Activated CD4-positive, CD25-positive, alpha-beta regulatory T cell treated with anti-CD3 and anti-CD28 coated beads, Interleukin-2, amount 50 U/mL, for 72 hours (primary cell): ENCODE results near the gene CASP10.

Experiments used
- DNase-seq: peaks from one replicate; pipeline ENCODE4 v3.0.0; 2021

The CASP10 gene

DNA sequence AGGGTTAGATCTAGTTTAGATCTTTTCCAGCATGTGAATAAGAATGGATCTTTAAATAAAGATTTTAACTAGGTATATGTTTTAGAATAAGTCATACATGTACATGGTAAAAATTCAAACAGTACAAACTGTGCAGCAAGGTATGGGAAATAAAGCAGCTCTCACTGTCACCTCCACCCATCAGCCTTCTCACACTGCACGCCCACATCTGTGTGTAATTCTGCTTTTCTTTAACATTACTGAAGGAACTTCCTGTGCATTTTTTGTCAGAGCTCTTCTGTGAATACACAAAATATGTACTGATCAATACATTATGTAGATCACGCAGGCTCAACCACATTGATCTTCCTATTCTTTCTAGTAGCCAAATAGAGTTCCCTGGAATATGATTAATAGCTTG lies 80.8 kb downstream of the CASP10 start:
- no peak for DNase-seq

DNA sequence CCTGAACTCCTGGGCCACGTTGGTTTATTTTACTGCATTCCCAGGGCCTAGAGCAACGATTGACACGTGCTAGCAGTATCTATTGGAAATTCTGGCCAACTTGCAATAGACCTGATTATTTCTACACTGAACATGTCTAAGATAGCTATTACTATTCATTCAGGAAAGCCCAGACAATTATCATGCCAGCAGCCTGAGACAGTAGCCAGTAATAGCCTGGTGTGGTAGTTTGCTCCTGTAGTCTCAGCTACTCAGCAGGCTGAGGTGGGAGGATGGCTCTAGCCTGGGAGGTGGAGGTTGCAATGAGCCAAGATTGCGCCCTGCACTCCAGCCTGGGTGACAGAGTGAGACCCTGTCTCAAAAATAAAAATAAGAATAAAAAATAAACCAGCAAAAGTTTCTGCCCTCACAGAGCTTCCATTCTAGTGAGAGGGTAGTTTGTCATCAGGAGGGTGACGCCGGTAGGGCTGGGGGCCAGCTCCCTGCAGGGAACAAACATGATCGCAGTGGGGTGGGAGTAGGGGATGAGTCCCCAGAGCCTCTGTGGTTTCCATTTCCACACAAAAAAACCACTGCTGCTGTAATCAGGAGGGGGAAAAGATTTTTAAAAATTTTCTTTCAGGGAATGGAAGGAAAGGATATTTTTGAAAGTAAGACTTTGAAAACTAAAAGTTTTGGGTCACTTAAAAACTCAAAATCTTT lies 81.7 kb downstream of the CASP10 start:
- DNase-seq, result no peak

DNA sequence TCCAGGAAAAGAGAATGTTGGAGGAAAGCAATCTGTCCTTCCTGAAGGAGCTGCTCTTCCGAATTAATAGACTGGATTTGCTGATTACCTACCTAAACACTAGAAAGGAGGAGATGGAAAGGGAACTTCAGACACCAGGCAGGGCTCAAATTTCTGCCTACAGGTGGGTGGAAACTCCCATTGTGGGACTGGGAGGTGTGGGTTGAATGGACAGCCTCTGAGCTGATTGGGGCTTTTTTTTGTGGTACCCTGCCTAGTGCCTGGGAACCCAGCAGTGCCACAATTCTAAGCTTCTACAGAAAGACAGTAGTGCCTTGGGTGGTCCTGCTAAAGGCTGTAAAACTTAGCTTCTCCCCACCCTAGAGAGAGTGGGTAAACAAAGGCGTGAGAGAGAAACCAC lies 83.7 kb downstream of the CASP10 start:
- no peak for DNase-seq

GRCh38 chr2:201267278-201268030 lies 84.5 kb downstream of the CASP10 start:
- no peak for DNase-seq

GRCh38 chr2:201269764-201270163 lies 86.8 kb downstream of the CASP10 start:
- DNase-seq, result no peak

GRCh38 chr2:201270293-201271001 lies 87.5 kb downstream of the CASP10 start:
- DNase-seq, result no peak

DNA sequence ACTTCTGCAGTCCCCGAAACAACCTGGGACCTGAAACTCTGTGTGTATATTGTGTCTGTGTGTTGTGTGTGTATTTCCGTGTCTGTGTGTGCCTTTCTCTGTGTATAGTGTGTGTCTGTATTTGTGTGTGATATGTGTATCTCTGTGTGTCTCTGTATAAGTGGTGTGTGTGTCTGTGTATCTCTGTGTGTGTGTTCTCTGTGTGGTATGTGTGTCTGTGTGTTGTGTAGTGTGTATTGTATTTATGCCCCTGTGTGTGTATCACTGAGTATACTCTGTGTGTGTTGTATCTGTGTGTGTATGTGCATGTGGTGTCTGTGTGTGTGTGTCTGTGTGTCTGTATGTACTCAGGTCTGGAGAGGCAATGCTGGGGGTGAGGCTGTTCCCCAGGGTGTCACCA lies 89.0 kb downstream of the CASP10 start:
- DNase-seq, result no peak

DNA sequence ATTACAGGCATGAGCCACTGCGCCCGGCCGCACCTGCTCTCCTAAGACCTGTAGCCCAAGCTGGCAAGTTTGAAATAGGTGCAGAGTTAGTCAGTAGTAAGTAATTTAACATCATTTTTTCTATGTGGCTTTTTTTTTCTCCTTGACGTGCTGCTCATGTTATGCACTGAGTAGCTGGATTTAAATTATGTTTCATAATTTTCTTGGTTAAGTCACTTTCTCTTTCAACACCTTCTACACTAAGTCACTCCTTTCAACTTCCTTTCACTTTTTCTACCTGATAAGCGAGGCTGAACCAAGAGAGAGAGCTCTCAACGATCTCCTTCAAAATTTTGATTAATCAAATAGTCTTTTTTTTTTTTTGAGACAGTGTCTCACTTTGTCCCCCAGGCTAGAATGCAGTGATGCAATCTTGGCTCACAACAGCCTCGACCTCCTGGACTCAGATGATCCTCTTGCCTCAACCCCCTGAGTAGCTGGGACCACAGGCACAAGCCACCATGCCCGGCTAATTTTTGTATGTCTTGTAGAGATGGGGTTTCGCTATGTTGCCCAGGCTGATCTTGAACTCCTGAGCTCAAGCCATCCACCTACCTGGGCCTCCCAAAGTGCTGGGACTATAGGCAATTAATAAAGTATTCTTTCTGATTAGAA lies 90.5 kb downstream of the CASP10 start:
- no peak for DNase-seq

GRCh38 chr2:201275069-201275468 lies 92.1 kb downstream of the CASP10 start:
- no peak for DNase-seq

- DNase-seq, result no peak
These were observed 93.0 kb downstream of the CASP10 start for GRCh38 chr2:201275990-201276389.

- no peak for DNase-seq
These were observed 93.6 kb downstream of the CASP10 start for GRCh38 chr2:201276511-201276910.
